Suprapubic skin (tissue), 3 donors: Measurements from ENCODE around the gene COL16A1.

ENCODE experiments used
- CTCF ChIP-seq, 2 donors: fragments of 200-600 bp in 1 of 2; fragments of 450-650 bp in 1 of 2; sonication (generic) in 1 of 2; IDR thresholded peaks; one replicate each; pipeline ENCODE4 v1.5.1; 2016 to 2019; ENCODE audit warnings: antibody characterized with exemption in 2 of 2, mild to moderate bottlenecking in 1 of 2, moderate library complexity in 1 of 2
- POLR2A ChIP-seq, 2 donors: fragments of 450-650 bp; IDR thresholded peaks; one replicate each; pipeline ENCODE4 v1.6.1; 2017; ENCODE audit warnings: antibody characterized with exemption in 2 of 2, mild to moderate bottlenecking in 2 of 2, moderate library complexity in 2 of 2

GRCh38 chr1:31609514-31610118 is 94.2 kb downstream of the COL16A1 start:
- no peak for TF ChIP-seq POLR2A (IDR thresholded peaks at IDR 0.05)
- TF ChIP-seq CTCF (IDR thresholded peaks at IDR 0.05), result no peak
